HG03039 (cell line): ENCODE data around the gene CACNA2D3.
"Not testable (repeated sequence)": the region's sequence is repeated elsewhere in the genome, so short reads cannot be mapped to it uniquely, and the experiment has no call there.

Source experiments
- ATAC-seq: cut with Tn5 transposase; IDR thresholded peaks from one replicate; pipeline ENCODE4 v1.9.1; 2021; ENCODE audit warnings: mild to moderate bottlenecking, moderate library complexity; ENCODE audit not compliant: unreplicated experiment

The CACNA2D3 gene

DNA sequence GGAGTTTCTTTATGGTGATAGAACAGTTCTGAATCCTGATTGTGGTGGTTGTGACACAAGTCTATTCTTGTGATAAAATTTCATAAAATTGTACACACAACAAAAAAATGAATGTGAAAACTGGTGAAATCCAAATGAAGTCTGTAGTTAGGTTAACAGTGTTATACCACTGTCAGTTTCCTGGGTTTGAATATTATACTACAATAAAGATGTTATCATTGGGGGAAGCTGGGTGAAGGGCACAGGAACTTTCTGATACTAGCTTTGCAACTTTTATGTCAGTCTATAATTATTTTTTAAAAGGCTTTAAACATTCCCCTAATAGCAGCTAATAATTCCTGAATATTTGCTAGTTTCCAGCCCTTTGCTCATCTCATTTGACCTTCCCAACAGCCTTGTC, 485.7 kb downstream of the CACNA2D3 start:
- no peak for ATAC-seq

GRCh38 chr3:54619053-54619452, 496.7 kb downstream of the CACNA2D3 start:
- no peak for ATAC-seq

- ATAC-seq, result no peak
Measured at GRCh38 chr3:54619531-54619930, 497.2 kb downstream of the CACNA2D3 start.

- no peak for ATAC-seq
Measured at GRCh38 chr3:54621184-54621583, 498.8 kb downstream of the CACNA2D3 start.

GRCh38 chr3:54622678-54623077, 500.3 kb downstream of the CACNA2D3 start:
- no peak for ATAC-seq

DNA sequence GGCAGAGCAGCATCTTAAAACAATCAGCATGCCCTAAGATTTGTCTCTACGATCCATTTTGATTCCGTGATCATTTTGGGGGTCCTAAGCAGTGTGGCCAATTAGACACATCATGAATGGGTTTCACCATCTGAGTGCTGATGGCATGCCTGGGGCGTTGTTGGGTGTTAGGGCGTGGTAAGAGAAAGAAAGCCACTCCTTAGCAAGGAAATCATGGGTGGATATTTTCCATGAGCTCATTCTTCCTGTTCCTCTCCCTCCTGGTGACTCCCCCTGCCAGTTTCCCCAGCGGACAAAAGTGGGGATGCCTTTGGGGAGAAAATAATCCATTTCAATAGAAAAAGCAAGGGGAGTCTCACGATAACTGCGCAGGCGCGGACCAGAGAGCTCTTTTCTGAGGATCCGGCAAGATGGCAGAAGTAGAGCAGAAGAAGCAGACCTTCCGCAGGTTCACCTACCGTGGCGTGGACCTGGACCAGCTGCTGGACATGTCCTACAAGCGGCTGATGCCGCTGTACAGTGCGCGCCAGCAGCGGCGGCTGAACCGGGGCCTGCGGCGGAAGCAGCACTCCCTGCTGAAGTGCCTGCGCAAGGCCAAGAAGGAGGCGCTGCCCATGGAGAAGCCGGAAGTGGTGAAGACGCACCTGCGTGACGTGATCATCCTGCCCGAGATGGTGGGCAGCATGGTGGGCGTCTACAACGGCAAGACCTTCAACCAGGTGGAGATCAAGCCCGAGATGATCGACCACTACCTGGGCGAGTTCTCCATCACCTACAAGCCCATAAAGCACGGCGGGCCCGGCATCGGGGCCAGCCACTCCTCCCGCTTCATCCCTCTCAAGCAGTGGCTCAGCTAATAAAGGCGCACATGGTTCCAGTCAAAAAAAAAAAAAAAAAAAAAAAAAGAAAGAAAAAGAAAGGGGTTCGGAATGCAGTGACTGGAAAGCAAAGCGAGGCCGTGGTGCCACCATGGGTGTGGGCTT, 503.7 kb downstream of the CACNA2D3 start:
- no peak for ATAC-seq

GRCh38 chr3:54628888-54629441, 506.6 kb downstream of the CACNA2D3 start:
- ATAC-seq, result no peak

DNA sequence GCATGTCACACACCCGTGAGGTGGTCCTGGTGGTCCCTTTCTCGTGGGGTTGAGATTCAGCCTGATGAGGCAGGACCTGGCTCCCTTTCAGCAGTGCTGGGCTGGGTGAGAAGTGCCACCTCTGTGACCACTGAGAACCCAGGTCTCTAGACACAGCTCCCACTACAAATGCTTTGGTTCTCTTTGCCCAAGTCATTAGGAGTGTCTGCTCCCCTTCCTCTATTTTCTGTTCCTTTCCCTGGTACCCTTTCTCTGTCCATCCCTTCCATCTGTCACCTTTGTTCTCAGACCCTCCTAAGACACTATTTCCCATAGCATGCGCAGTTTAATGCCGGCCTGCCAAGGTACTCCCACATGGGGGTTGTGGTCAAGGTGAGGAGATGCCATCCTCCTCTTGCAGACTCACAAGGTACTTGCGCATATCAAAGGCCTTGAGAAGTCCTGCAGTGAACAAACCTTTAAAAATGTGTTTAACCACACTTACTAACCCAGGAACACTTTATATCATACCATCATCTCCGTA, 507.8 kb downstream of the CACNA2D3 start:
- ATAC-seq, result no peak

DNA sequence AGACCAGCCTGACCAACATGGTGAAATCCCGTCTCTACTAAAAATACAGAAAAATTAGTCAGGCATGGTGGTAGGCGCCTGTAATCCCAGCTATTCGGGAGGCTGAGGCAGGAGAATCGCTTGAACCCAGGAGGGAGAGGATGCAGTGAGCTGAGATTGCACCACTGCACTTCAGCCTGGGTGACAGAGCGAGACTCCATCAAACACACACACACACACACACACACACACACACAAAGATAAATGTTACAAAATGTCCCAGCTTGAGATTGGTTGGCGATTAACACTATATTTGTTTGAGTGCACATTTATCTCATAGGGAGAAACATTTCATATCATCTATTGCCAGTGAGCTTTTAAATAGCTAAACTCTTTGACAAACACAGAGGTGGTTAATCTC, 508.6 kb downstream of the CACNA2D3 start:
- ATAC-seq, result not testable (repeated sequence)

- no peak for ATAC-seq
Measured at GRCh38 chr3:54631516-54632325, 509.4 kb downstream of the CACNA2D3 start.

DNA sequence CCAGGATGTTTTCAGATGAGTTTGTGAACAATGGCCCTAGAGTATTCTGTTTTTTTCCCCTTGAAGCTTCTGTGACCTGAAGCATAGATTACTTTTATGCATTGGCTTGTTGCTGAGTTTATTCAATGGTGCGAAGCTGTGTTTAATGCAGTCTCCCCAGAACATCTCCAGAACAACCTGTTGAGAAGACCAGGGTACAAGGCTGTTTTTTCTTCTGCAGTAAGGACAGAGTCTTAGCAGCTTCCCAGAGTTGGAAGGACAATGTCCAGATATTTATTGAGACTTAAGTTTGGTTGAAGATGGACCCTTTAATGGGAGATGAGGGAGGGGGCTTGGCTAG, 509.9 kb downstream of the CACNA2D3 start:
- ATAC-seq, result no peak

DNA sequence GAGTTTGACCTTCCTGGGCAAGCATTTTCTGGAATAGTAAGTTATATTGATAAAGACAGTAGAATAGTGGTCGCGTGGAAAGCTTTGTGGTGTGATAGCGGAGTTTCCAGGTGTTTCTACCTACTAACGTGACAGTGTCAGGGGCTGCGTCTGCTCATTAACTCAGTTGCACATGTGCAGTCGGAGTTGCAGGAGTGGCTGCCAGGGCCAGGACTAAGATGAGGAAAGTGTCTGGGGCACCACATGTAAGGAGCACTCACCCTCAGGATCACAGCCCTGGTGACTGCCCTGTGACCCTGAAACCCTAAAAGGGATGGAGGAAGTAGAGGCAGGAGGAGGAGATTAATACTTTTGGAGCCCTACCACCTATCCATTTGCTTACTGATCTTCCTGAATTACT, 510.5 kb downstream of the CACNA2D3 start:
- ATAC-seq, result no peak

- no peak for ATAC-seq
Measured at GRCh38 chr3:54633444-54634121, 511.2 kb downstream of the CACNA2D3 start.

DNA sequence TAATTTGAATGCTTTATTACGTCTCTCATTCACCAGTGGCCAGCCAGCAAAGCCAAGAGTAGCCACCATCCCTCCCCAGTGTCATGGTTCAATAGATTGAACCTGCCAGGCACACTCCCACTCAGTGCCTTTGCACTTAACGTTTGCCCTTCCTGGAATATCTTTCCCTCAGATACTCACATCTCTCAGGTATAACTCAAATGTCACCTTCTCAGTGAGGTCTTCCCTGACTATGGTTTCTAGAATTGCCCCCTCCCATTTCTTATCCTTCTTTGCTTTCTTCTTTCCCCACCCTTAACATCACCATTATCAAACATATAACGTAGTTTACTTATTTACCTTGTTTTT, 511.7 kb downstream of the CACNA2D3 start:
- ATAC-seq, result no peak

DNA sequence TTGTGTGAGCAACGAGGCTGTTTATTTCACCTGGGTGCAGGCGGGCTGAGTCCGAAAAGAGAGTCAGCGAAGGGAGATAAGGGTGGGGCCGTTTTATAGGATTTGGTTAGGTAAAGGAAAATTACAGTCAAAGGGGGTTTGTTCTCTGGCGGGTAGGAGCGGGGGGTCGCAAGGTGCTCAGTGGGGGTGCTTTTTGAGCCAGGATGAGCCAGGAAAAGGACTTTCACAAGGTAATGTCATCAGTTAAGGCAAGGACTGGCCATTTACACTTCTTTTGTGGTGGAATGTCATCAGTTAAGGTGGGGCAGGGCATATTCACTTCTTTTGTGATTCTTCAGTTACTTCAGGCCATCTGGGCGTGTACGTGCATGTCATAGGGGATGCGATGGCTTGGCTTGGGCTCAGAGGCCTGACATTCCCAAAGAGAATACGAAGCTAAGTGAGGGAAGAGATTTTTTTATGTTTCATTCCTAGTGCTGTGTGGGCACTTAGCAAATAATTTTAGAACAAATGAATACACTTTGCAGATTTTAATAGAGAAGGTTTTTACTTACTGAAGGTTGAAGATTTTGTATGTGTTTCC, 517.5 kb downstream of the CACNA2D3 start:
- not testable (repeated sequence) for ATAC-seq

GRCh38 chr3:54641226-54642014, 519.1 kb downstream of the CACNA2D3 start:
- no peak for ATAC-seq

DNA sequence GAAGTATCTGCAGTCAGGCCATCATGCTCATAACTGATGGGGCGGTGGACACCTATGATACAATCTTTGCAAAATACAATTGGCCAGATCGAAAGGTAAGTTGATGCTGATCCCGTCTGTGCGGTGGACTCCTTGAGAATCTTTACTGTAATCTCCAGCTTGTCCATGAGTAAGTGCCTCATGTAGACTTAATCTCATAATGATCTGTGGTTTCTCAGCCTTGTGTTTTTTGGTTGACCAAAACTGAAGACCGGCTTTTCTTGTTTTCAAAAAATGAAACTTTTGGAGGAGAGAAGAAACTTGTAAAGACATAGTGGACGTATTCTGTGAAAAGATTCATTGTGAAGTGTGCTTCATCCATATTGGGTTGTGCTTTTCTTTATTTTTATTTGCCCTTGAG, 519.8 kb downstream of the CACNA2D3 start:
- ATAC-seq, result no peak

DNA sequence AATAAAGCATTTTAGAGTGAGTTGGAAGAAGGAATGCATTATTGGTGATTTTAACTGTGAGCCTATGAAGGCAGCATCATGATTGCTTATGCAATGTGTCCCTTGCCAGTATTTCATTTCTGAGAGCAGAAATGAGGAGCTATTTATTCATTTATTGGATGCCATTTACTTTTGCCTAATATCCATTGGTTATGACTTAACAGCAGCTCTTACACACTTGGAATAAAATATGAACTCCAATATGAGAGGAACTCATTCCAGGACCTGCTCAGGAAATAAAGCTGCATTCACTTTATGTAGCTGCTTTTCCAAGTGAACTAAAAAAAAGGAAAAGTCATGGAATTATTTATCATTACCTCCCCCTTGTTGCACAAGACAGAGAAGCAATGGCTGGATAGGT, 525.4 kb downstream of the CACNA2D3 start:
- no peak for ATAC-seq

- no peak for ATAC-seq
Measured at GRCh38 chr3:54649551-54649950, 527.2 kb downstream of the CACNA2D3 start.
